ENCODE measurements around the gene TMCO4.

The TMCO4 gene

GRCh38 chr1:19662313-19662712 lies 137.4 kb downstream of the TMCO4 start:
- no peak for DNase-seq (ENCODE audit: low read depth, low spot score)
- peaks cover 21% of the 10 kb centered on the region for H3K27me3 ChIP-seq (ENCODE audit: control insufficient read depth, insufficient read depth, low read length)
- H3K4me3 ChIP-seq (ENCODE audit: low read length) = no peak overlapping the region
- no peaks in the 10 kb centered on the region for H3K9me3 ChIP-seq (ENCODE audit: control insufficient read depth, insufficient read depth, low read length)
- no CpG with 5 or more reads among the region's 3 CpGs for WGBS (ENCODE audit: insufficient coverage, insufficient read length)
- H3K27ac ChIP-seq (ENCODE audit: low read length) = no peak overlapping the region
- H3K4me1 ChIP-seq (ENCODE audit: control insufficient read depth, insufficient read depth, low read length) = peaks cover 2% of the 10 kb centered on the region; the same call in 1 of the 2 replicates
- no peaks in the 10 kb centered on the region for H3K36me3 ChIP-seq (ENCODE audit: control insufficient read depth, insufficient read depth, low read length)

DNA sequence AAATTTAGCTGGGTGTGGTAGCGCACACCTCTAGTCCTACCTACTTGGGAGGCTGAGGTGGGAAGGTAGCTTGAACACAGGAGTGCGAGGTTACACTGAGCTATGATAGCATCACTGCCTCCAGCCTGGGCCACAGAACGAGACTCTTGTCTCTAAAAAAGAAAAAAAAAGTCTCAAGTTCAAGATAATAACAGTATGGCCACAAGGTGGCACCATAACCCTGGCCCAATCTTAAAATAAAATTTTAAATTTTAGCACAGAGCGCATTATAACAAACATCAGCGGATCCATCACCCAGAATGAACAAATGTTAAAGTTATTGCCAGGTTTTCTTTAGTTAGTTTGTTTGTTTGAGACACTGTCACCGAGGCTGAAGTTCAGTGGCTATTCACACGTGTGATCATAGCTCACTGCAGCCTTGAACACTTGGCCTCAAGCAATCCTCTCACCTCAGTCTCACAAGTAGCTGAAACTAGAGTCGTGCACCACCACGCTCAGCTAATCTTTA lies 137.9 kb downstream of the TMCO4 start:
- no peak for DNase-seq (ENCODE audit: low read depth, low spot score)
- H3K9me3 ChIP-seq (ENCODE audit: control insufficient read depth, insufficient read depth, low read length) = no peaks in the 10 kb centered on the region
- H3K27ac ChIP-seq (ENCODE audit: low read length) = no peak overlapping the region
- peaks cover 2% of the 10 kb centered on the region; the same call in 1 of the 2 replicates for H3K4me1 ChIP-seq (ENCODE audit: control insufficient read depth, insufficient read depth, low read length)
- WGBS (ENCODE audit: insufficient coverage, insufficient read length) = no CpG with 5 or more reads among the region's 9 CpGs
- no peak overlapping the region for H3K4me3 ChIP-seq (ENCODE audit: low read length)
- peaks cover 19% of the 10 kb centered on the region for H3K27me3 ChIP-seq (ENCODE audit: control insufficient read depth, insufficient read depth, low read length)
- no peaks in the 10 kb centered on the region for H3K36me3 ChIP-seq (ENCODE audit: control insufficient read depth, insufficient read depth, low read length)

DNA sequence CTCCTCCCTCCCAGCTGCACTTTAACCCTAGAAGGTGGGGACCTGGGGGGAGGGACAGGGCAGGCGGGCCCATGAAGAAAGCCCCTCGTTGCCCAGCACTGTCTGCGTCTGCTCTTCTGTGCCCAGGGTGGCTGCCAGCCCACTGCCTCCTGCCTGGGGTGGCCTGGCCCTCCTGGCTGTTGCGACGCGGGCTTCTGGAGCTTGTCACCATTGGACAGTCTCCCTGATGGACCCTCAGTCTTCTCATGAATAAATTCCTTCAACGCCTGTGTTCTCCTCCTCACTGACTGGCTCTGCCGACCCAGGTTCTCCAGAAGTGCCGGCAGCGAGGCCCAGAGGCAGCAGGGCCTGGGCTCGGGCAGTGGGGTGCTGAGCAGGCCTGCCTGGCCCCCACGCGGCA lies 141.5 kb downstream of the TMCO4 start:
- WGBS (ENCODE audit: insufficient coverage, insufficient read length) = no CpG with 5 or more reads among the region's 13 CpGs
- no peak for DNase-seq (ENCODE audit: low read depth, low spot score)
- Histone ChIP-seq H3K9me3 (ENCODE audit: control insufficient read depth, insufficient read depth, low read length) (no peaks in the 10 kb centered on the region), H3K4me3 (ENCODE audit: low read length) (no peak overlapping the region), H3K27me3 (ENCODE audit: control insufficient read depth, insufficient read depth, low read length) (no peaks in the 10 kb centered on the region; the same call in 1 of the 2 replicates), H3K4me1 (ENCODE audit: control insufficient read depth, insufficient read depth, low read length) (peaks cover 6% of the 10 kb centered on the region), H3K36me3 (ENCODE audit: control insufficient read depth, insufficient read depth, low read length) (no peaks in the 10 kb centered on the region), H3K27ac (ENCODE audit: low read length) (no peak overlapping the region)

- Histone ChIP-seq H3K9me3 (ENCODE audit: control insufficient read depth, insufficient read depth, low read length) (no peaks in the 10 kb centered on the region), H3K36me3 (ENCODE audit: control insufficient read depth, insufficient read depth, low read length) (no peaks in the 10 kb centered on the region), H3K27ac (ENCODE audit: low read length) (no peak overlapping the region), H3K4me3 (ENCODE audit: low read length) (no peak overlapping the region), H3K27me3 (ENCODE audit: control insufficient read depth, insufficient read depth, low read length) (no peaks in the 10 kb centered on the region), H3K4me1 (ENCODE audit: control insufficient read depth, insufficient read depth, low read length) (peaks cover 6% of the 10 kb centered on the region)
- DNase-seq (ENCODE audit: low read depth, low spot score) = no peak
- no CpG with 5 or more reads among the region's 10 CpGs for WGBS (ENCODE audit: insufficient coverage, insufficient read length)
Observed at GRCh38 chr1:19657511-19657910, 142.2 kb downstream of the TMCO4 start.

GRCh38 chr1:19656780-19657466 lies 142.8 kb downstream of the TMCO4 start:
- no peak for DNase-seq (ENCODE audit: low read depth, low spot score)
- H3K4me1 ChIP-seq (ENCODE audit: control insufficient read depth, insufficient read depth, low read length) = peaks cover 6% of the 10 kb centered on the region
- no CpG with 5 or more reads among the region's 15 CpGs for WGBS (ENCODE audit: insufficient coverage, insufficient read length)
- H3K9me3 ChIP-seq (ENCODE audit: control insufficient read depth, insufficient read depth, low read length) = no peaks in the 10 kb centered on the region
- no peak overlapping the region for H3K27ac ChIP-seq (ENCODE audit: low read length)
- H3K27me3 ChIP-seq (ENCODE audit: control insufficient read depth, insufficient read depth, low read length) = no peaks in the 10 kb centered on the region
- no peak overlapping the region for H3K4me3 ChIP-seq (ENCODE audit: low read length)
- no peaks in the 10 kb centered on the region for H3K36me3 ChIP-seq (ENCODE audit: control insufficient read depth, insufficient read depth, low read length)

- no peaks in the 10 kb centered on the region for H3K9me3 ChIP-seq (ENCODE audit: control insufficient read depth, insufficient read depth, low read length)
- H3K4me1 ChIP-seq (ENCODE audit: control insufficient read depth, insufficient read depth, low read length) = peaks cover 6% of the 10 kb centered on the region
- DNase-seq (ENCODE audit: low read depth, low spot score) = no peak
- no peaks in the 10 kb centered on the region for H3K36me3 ChIP-seq (ENCODE audit: control insufficient read depth, insufficient read depth, low read length)
- no peak overlapping the region for H3K27ac ChIP-seq (ENCODE audit: low read length)
- no CpG with 5 or more reads among the region's 9 CpGs for WGBS (ENCODE audit: insufficient coverage, insufficient read length)
- H3K4me3 ChIP-seq (ENCODE audit: low read length) = no peak overlapping the region
- H3K27me3 ChIP-seq (ENCODE audit: control insufficient read depth, insufficient read depth, low read length) = no peaks in the 10 kb centered on the region
Observed at GRCh38 chr1:19656134-19656779, 143.5 kb downstream of the TMCO4 start.

DNA sequence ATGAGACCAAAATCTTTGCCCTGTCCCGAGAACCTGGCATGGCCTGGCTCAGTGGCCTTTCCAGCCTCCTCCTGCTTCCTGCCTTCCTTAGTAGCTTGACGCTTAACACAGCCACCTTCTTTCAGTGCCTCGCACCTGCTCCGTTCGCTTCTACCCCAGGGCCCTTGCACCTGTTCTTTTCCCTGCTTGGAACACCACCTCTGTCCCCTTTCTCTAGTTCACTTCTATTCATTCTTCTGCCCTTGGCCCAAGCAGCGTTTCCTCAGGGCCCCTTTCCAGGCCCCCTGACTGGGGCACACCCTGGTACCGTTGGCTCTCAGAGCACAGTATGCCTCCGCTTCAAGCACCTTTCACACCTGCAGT lies 144.0 kb downstream of the TMCO4 start:
- Histone ChIP-seq H3K4me3 (ENCODE audit: low read length) (no peak overlapping the region), H3K4me1 (ENCODE audit: control insufficient read depth, insufficient read depth, low read length) (peaks cover 6% of the 10 kb centered on the region), H3K27ac (ENCODE audit: low read length) (no peak overlapping the region), H3K27me3 (ENCODE audit: control insufficient read depth, insufficient read depth, low read length) (no peaks in the 10 kb centered on the region), H3K36me3 (ENCODE audit: control insufficient read depth, insufficient read depth, low read length) (no peaks in the 10 kb centered on the region), H3K9me3 (ENCODE audit: control insufficient read depth, insufficient read depth, low read length) (no peaks in the 10 kb centered on the region)
- WGBS (ENCODE audit: insufficient coverage, insufficient read length) = no CpG with 5 or more reads among the region's 8 CpGs
- no peak for DNase-seq (ENCODE audit: low read depth, low spot score)

GRCh38 chr1:19654886-19655717 lies 144.6 kb downstream of the TMCO4 start:
- Histone ChIP-seq H3K27me3 (ENCODE audit: control insufficient read depth, insufficient read depth, low read length) (no peaks in the 10 kb centered on the region), H3K4me1 (ENCODE audit: control insufficient read depth, insufficient read depth, low read length) (peaks cover 6% of the 10 kb centered on the region), H3K27ac (ENCODE audit: low read length) (no peak overlapping the region), H3K36me3 (ENCODE audit: control insufficient read depth, insufficient read depth, low read length) (no peaks in the 10 kb centered on the region), H3K9me3 (ENCODE audit: control insufficient read depth, insufficient read depth, low read length) (no peaks in the 10 kb centered on the region), H3K4me3 (ENCODE audit: low read length) (no peak overlapping the region)
- WGBS (ENCODE audit: insufficient coverage, insufficient read length) = no CpG with 5 or more reads among the region's 15 CpGs
- no peak for DNase-seq (ENCODE audit: low read depth, low spot score)

GRCh38 chr1:19654386-19654785 lies 145.3 kb downstream of the TMCO4 start:
- WGBS (ENCODE audit: insufficient coverage, insufficient read length) = no CpG with 5 or more reads among the region's 5 CpGs

GRCh38 chr1:19651141-19651737 lies 148.5 kb downstream of the TMCO4 start:
- H3K27ac ChIP-seq (ENCODE audit: low read length) = no peak overlapping the region
- no peak for DNase-seq (ENCODE audit: low read depth, low spot score)

More at GRCh38 chr1:19654386-19654785, 145.3 kb downstream of the TMCO4 start:
- DNase-seq (ENCODE audit: low read depth, low spot score) = no peak
- Histone ChIP-seq H3K4me3 (ENCODE audit: low read length) (no peak overlapping the region), H3K27me3 (ENCODE audit: control insufficient read depth, insufficient read depth, low read length) (no peaks in the 10 kb centered on the region), H3K9me3 (ENCODE audit: control insufficient read depth, insufficient read depth, low read length) (no peaks in the 10 kb centered on the region), H3K36me3 (ENCODE audit: control insufficient read depth, insufficient read depth, low read length) (no peaks in the 10 kb centered on the region), H3K27ac (ENCODE audit: low read length) (no peak overlapping the region), H3K4me1 (ENCODE audit: control insufficient read depth, insufficient read depth, low read length) (peaks cover 6% of the 10 kb centered on the region)

More at GRCh38 chr1:19651141-19651737, 148.5 kb downstream of the TMCO4 start:
- Histone ChIP-seq H3K27me3 (ENCODE audit: control insufficient read depth, insufficient read depth, low read length) (no peaks in the 10 kb centered on the region), H3K9me3 (ENCODE audit: control insufficient read depth, insufficient read depth, low read length) (no peaks in the 10 kb centered on the region), H3K4me1 (ENCODE audit: control insufficient read depth, insufficient read depth, low read length) (peaks cover 4% of the 10 kb centered on the region; the same call in 1 of the 2 replicates), H3K4me3 (ENCODE audit: low read length) (no peak overlapping the region), H3K36me3 (ENCODE audit: control insufficient read depth, insufficient read depth, low read length) (no peaks in the 10 kb centered on the region)
- WGBS (ENCODE audit: insufficient coverage, insufficient read length) = no CpG with 5 or more reads among the region's 11 CpGs
